OCI-M2 (cell line): ENCODE results near the gene BET1L.
"Not testable (repeated sequence)": the region's sequence is repeated elsewhere in the genome, so short reads cannot be mapped to it uniquely, and the experiment has no call there.

Source experiments
- DNase-seq: peaks from one replicate; lab custom pipeline; 2025; ENCODE audit not compliant: unreplicated experiment; lab: John Stamatoyannopoulos, UW

BET1L gene

GRCh38 chr11:230431-230830 lies 23.2 kb upstream of the BET1L start:
- no peak for DNase-seq

GRCh38 chr11:227824-228379 lies 20.7 kb upstream of the BET1L start:
- DNase-seq = no peak

GRCh38 chr11:225734-226453 lies 18.7 kb upstream of the BET1L start:
- DNase-seq = no peak

- no peak for DNase-seq
These were observed 17.2 kb upstream of the BET1L start for GRCh38 chr11:224424-224823.

GRCh38 chr11:223884-224283 lies 16.7 kb upstream of the BET1L start:
- no peak for DNase-seq

- no peak for DNase-seq
These were observed 16.0 kb upstream of the BET1L start for GRCh38 chr11:223026-223789.

- no peak for DNase-seq
These were observed 15.0 kb upstream of the BET1L start for GRCh38 chr11:221998-222789.

- DNase-seq = no peak
These were observed 14.3 kb upstream of the BET1L start for GRCh38 chr11:221539-221938.

- DNase-seq = not testable (repeated sequence)
These were observed 13.5 kb upstream of the BET1L start for GRCh38 chr11:220641-221215.

- DNase-seq = no peak
These were observed 11.8 kb upstream of the BET1L start for GRCh38 chr11:218815-219593.

GRCh38 chr11:217704-218103 lies 10.5 kb upstream of the BET1L start:
- DNase-seq = no peak

GRCh38 chr11:216081-216974 lies 9.1 kb upstream of the BET1L start:
- DNase-seq = no peak

- DNase-seq = no peak
These were observed 8.4 kb upstream of the BET1L start for GRCh38 chr11:215581-216037.

- no peak for DNase-seq
These were observed 6.9 kb upstream of the BET1L start for GRCh38 chr11:214083-214482.

GRCh38 chr11:213111-213510 lies 5.9 kb upstream of the BET1L start:
- no peak for DNase-seq

GRCh38 chr11:212150-213100 lies 5.2 kb upstream of the BET1L start:
- no peak for DNase-seq

GRCh38 chr11:211741-212140 lies 4.5 kb upstream of the BET1L start:
- no peak for DNase-seq

GRCh38 chr11:211295-211694 lies 4.1 kb upstream of the BET1L start:
- no peak for DNase-seq
